Measurements from ENCODE around the gene NCK2.

GRCh38 chr2:105768961-105769452 is 24.3 kb downstream of the NCK2 start:
- TF ChIP-seq CTCF (IDR thresholded peaks at IDR 0.05) (no peak), IRF3 (IDR thresholded peaks at IDR 0.05; ENCODE audit: low read depth, low read length) (no peak), EP300 (IDR thresholded peaks at IDR 0.05; ENCODE audit: borderline replicate concordance in 1 of 2, low read depth in 1 of 2, low read length in 1 of 2) (no peak), MAX (IDR thresholded peaks at IDR 0.05; ENCODE audit: low read depth) (no peak), REST (IDR thresholded peaks at IDR 0.05; ENCODE audit: low read depth, low read length) (no peak)

All from SK-N-SH (cell line).